Measurements from ENCODE around the gene NOXO1. TPM values are rescaled to one million over a fixed set of nuclear protein-coding genes. Genes with fewer than 3 reads are reported as not detected.

NOXO1 gene
- total and polyA plus RNA-seq, 9 of the 15 experiments (the other 6 are each of a cell fraction or from before 2014, with no cell fraction given) = not detected

GRCh38 chr16:1959269-1960039 lies 21.8 kb downstream of the NOXO1 start, which contains the start of gene NDUFB10 (continued):
- TF ChIP-seq ATF4 (CRISPR knock-in tag; IDR thresholded peaks at IDR 0.05) (0 out of 2 replicates have a peak, but pooled peaks have one; percentile 4), STAT5B (CRISPR knock-in tag; IDR thresholded peaks at IDR 0.05) (no peak), IRF1 (CRISPR knock-in tag; IDR thresholded peaks at IDR 0.05; ENCODE audit: borderline replicate concordance) (no peak), ZNF586 (CRISPR knock-in tag; conservative IDR thresholded peaks at IDR 0.05) (no peak), POLR2H (tag; IDR thresholded peaks at IDR 0.05; ENCODE audit: low read depth) (no peak; the same call in 1 of the 2 replicates), ZNF764 (CRISPR knock-in tag; IDR thresholded peaks at IDR 0.05; ENCODE audit: low read depth) (peak; percentile 95), ZNF518B (CRISPR knock-in tag; IDR thresholded peaks at IDR 0.05) (no peak), PATZ1 (CRISPR knock-in tag; IDR thresholded peaks at IDR 0.05; ENCODE audit: borderline replicate concordance) (no peak), GATA2 (CRISPR knock-in tag; IDR thresholded peaks at IDR 0.05) (no peak; the same call in 1 of the 2 replicates), SMARCE1 (IDR thresholded peaks at IDR 0.05) (0 out of 2 replicates have a peak, but pooled peaks have one; percentile 35), ZBTB17 (CRISPR knock-in tag; IDR thresholded peaks at IDR 0.05) (peak; percentile 70; the same call in 1 of the 2 replicates), BACH1 (tag; IDR thresholded peaks at IDR 0.05) (no peak)

Measured in K562 (cell line).